DMS 273 (cell line): ENCODE data around the gene LYAR.

Source experiments
- DNase-seq: peaks from one replicate; lab custom pipeline; 2025; ENCODE audit not compliant: unreplicated experiment; lab: John Stamatoyannopoulos, UW

The LYAR gene

GRCh38 chr4:4289941-4290850 is at the start of gene LYAR, which contains the start of gene ZBTB49:
Gene LYAR, minus strand, starts transcription at chr4:4290154. Its CDS starts 6,412 bp downstream, at chr4:4283742.
Gene ZBTB49, plus strand, starts transcription at chr4:4290251. Its CDS starts 9,695 bp downstream, at chr4:4299946.
- DNase-seq, result peak; percentile 92

- no peak for DNase-seq
Observed at GRCh38 chr4:4339504-4340085, 49.6 kb upstream of the LYAR start.

- DNase-seq, result no peak
Observed at GRCh38 chr4:4338210-4339001, 48.5 kb upstream of the LYAR start.

GRCh38 chr4:4334798-4335520 is 45.0 kb upstream of the LYAR start:
- DNase-seq, result peak; percentile 69

GRCh38 chr4:4333265-4333706 is 43.3 kb upstream of the LYAR start:
- DNase-seq, result no peak

GRCh38 chr4:4332529-4332928 is 42.6 kb upstream of the LYAR start:
- DNase-seq, result no peak

GRCh38 chr4:4330794-4331193 is 40.8 kb upstream of the LYAR start:
- DNase-seq, result no peak

GRCh38 chr4:4329496-4329895 is 39.5 kb upstream of the LYAR start:
- DNase-seq, result no peak

GRCh38 chr4:4328840-4329239 is 38.9 kb upstream of the LYAR start:
- DNase-seq, result no peak

GRCh38 chr4:4328206-4328605 is 38.3 kb upstream of the LYAR start:
- no peak for DNase-seq

GRCh38 chr4:4327652-4328121 is 37.7 kb upstream of the LYAR start:
- DNase-seq, result peak; percentile 5

GRCh38 chr4:4326166-4326565 is 36.2 kb upstream of the LYAR start:
- no peak for DNase-seq

- DNase-seq, result no peak
Observed at GRCh38 chr4:4325321-4325720, 35.4 kb upstream of the LYAR start.

- DNase-seq, result no peak
Observed at GRCh38 chr4:4323705-4324534, 34.0 kb upstream of the LYAR start.

- no peak for DNase-seq
Observed at GRCh38 chr4:4321951-4322688, 32.2 kb upstream of the LYAR start.

- DNase-seq, result no peak
Observed at GRCh38 chr4:4320951-4321714, 31.2 kb upstream of the LYAR start.

GRCh38 chr4:4320528-4320927 is 30.6 kb upstream of the LYAR start:
- DNase-seq, result no peak

GRCh38 chr4:4317496-4318232 is 27.7 kb upstream of the LYAR start:
- no peak for DNase-seq
